ENCODE results near the gene ZNRF3.

DNA sequence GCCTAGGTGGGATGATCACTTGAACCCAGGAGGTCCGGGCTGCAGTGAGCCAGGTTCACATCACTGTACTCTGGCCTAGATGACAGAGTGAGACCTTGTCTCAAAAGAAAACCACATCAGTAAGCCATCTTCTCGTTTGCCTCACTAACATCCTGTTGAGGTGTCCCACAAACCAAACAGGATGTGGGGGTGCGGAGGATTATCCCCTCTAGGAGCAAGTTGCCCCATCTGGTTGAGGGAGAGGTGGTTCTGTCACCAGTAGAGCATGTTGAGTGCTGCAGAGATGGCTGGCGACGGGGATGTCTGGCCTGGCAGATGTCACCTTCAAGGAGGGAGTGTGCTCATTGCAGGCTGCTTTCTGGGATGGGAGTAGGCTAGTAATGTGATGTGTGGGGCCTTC is 72.4 kb downstream of the ZNRF3 start:
- TF ChIP-seq, protein P1, sequence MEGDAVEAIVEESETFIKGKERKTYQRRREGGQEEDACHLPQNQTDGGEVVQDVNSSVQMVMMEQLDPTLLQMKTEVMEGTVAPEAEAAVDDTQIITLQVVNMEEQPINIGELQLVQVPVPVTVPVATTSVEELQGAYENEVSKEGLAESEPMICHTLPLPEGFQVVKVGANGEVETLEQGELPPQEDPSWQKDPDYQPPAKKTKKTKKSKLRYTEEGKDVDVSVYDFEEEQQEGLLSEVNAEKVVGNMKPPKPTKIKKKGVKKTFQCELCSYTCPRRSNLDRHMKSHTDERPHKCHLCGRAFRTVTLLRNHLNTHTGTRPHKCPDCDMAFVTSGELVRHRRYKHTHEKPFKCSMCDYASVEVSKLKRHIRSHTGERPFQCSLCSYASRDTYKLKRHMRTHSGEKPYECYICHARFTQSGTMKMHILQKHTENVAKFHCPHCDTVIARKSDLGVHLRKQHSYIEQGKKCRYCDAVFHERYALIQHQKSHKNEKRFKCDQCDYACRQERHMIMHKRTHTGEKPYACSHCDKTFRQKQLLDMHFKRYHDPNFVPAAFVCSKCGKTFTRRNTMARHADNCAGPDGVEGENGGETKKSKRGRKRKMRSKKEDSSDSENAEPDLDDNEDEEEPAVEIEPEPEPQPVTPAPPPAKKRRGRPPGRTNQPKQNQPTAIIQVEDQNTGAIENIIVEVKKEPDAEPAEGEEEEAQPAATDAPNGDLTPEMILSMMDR (IDR thresholded peaks at IDR 0.05), result no peak
- no peak for TF ChIP-seq POLR2A (IDR thresholded peaks at IDR 0.05)
